ENCODE data around the gene LHCGR. TPM values are rescaled to one million over a fixed set of nuclear protein-coding genes. Genes with fewer than 3 reads are reported as not detected.

LHCGR gene
- total RNA-seq, 1 donor: not detected

DNA sequence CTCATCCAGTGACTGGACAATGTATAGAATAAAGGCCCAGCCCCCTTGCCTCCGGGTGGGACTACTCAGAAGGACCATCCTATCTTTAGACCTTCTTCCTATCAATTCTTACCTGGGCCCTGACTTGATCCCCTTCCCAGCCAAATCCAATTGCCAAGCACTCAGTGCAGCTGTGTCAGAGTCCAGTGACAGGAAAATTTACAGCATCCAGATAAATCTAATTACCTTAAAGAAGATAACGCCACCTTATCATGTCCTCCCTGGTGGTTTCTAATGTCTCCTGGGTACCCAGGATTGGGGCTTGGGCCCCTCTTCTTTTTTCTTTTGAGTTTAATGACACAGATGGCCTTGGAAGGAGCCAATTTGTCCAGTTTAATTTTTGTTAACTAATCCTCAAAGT, 19.3 kb downstream of the LHCGR start:
- Histone ChIP-seq H3K4me1 (ENCODE audit: insufficient read depth, low read length) (no peaks in the 10 kb centered on the region), H3K79me2 (ENCODE audit: insufficient read depth, low read length) (no peaks in the 10 kb centered on the region), H3K27me3 (ENCODE audit: insufficient read depth, low read length) (peaks cover 10% of the 10 kb centered on the region), H4K20me1 (ENCODE audit: insufficient read depth, low read length) (no peaks in the 10 kb centered on the region), H3K4me2 (ENCODE audit: insufficient read depth, low read length) (no peak overlapping the region), H3K4me3 (ENCODE audit: insufficient read depth, low read length) (no peak overlapping the region), H2AFZ (ENCODE audit: low read length) (no peak overlapping the region), H3K36me3 (ENCODE audit: insufficient read depth, low read length) (no peaks in the 10 kb centered on the region), H3K27ac (ENCODE audit: low read depth, low read length) (no peak overlapping the region), H3K9me3 (ENCODE audit: low read depth, low read length) (no peaks in the 10 kb centered on the region)
- TF ChIP-seq, protein P1, sequence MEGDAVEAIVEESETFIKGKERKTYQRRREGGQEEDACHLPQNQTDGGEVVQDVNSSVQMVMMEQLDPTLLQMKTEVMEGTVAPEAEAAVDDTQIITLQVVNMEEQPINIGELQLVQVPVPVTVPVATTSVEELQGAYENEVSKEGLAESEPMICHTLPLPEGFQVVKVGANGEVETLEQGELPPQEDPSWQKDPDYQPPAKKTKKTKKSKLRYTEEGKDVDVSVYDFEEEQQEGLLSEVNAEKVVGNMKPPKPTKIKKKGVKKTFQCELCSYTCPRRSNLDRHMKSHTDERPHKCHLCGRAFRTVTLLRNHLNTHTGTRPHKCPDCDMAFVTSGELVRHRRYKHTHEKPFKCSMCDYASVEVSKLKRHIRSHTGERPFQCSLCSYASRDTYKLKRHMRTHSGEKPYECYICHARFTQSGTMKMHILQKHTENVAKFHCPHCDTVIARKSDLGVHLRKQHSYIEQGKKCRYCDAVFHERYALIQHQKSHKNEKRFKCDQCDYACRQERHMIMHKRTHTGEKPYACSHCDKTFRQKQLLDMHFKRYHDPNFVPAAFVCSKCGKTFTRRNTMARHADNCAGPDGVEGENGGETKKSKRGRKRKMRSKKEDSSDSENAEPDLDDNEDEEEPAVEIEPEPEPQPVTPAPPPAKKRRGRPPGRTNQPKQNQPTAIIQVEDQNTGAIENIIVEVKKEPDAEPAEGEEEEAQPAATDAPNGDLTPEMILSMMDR (IDR thresholded peaks at IDR 0.05; ENCODE audit: extremely low read depth, low read depth, low read length): no peak
- DNase-seq (ENCODE audit: insufficient read length, low spot score, missing footprints): no peak

DNA sequence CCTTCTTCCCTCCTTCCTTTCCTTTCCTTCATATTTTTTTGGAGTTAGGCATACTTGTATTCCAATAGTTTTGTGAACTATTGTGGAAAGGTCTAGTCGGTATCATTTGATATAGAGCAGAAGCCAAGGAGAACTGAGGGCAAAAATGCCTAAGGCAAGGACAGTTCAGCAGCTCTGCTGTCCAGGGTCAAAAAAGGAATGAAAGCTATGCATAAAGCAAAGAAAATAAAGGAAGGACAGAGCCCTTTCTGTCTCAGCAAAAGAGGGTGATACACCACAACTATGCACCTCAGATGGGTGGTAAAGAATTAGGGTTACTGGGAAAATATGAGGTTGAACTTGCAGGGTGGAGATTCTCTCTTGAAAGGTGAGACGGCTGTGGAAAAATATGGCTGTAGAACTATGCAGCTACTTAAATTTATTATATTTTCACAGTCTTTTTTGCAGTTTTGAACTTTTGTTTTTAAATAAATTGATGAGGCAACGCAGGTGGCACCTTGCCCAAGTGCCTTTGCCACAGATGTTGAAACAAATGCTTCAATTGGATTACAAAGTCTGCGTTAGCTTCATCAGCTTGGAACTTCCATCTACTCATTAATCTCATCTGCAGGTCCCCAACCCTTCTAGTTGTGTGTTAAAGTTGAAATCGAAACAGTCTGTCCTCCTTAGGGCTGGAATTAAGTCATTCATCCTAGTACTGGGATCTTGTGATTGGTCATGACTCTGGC, 20.8 kb downstream of the LHCGR start:
- Histone ChIP-seq H2AFZ (ENCODE audit: low read length) (no peak overlapping the region), H3K27me3 (ENCODE audit: insufficient read depth, low read length) (peaks cover 10% of the 10 kb centered on the region), H3K36me3 (ENCODE audit: insufficient read depth, low read length) (no peaks in the 10 kb centered on the region), H3K9me3 (ENCODE audit: low read depth, low read length) (no peaks in the 10 kb centered on the region), H3K4me1 (ENCODE audit: insufficient read depth, low read length) (no peaks in the 10 kb centered on the region), H3K79me2 (ENCODE audit: insufficient read depth, low read length) (no peaks in the 10 kb centered on the region), H4K20me1 (ENCODE audit: insufficient read depth, low read length) (no peaks in the 10 kb centered on the region), H3K4me3 (ENCODE audit: insufficient read depth, low read length) (no peak overlapping the region), H3K27ac (ENCODE audit: low read depth, low read length) (no peak overlapping the region), H3K4me2 (ENCODE audit: insufficient read depth, low read length) (no peak overlapping the region)
- TF ChIP-seq, protein P1 (IDR thresholded peaks at IDR 0.05; ENCODE audit: extremely low read depth, low read depth, low read length): no peak
- no peak for DNase-seq (ENCODE audit: insufficient read length, low spot score, missing footprints)

DNA sequence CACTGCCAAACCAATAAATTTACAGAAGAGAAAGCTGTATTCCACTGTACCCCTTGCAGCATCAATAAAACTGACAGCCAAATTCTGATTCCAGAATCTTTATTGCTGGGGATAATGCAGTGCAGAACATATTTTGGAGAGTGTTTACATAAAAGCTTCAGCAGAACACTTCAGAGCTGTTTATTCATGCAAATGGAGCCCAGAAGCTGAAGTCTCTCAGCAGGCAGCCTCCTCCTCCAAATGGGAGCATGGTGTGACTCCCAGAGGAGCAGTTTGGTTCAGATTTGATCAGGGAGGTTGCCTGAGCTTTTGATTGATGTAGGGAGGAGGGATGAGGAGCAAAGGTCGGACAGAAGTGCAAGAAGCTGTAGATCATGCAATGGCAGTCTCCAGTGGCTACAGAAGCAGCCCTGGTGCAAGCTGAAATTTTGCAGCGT, 22.4 kb downstream of the LHCGR start:
- Histone ChIP-seq H3K27me3 (ENCODE audit: insufficient read depth, low read length) (peaks cover 10% of the 10 kb centered on the region), H3K27ac (ENCODE audit: low read depth, low read length) (no peak overlapping the region), H4K20me1 (ENCODE audit: insufficient read depth, low read length) (no peaks in the 10 kb centered on the region), H3K36me3 (ENCODE audit: insufficient read depth, low read length) (no peaks in the 10 kb centered on the region), H3K4me2 (ENCODE audit: insufficient read depth, low read length) (no peak overlapping the region), H3K4me3 (ENCODE audit: insufficient read depth, low read length) (no peak overlapping the region), H3K79me2 (ENCODE audit: insufficient read depth, low read length) (no peaks in the 10 kb centered on the region), H3K4me1 (ENCODE audit: insufficient read depth, low read length) (no peaks in the 10 kb centered on the region), H2AFZ (ENCODE audit: low read length) (no peak overlapping the region), H3K9me3 (ENCODE audit: low read depth, low read length) (no peaks in the 10 kb centered on the region)
- TF ChIP-seq, protein P1 (IDR thresholded peaks at IDR 0.05; ENCODE audit: extremely low read depth, low read depth, low read length): no peak
- no peak for DNase-seq (ENCODE audit: insufficient read length, low spot score, missing footprints)

DNA sequence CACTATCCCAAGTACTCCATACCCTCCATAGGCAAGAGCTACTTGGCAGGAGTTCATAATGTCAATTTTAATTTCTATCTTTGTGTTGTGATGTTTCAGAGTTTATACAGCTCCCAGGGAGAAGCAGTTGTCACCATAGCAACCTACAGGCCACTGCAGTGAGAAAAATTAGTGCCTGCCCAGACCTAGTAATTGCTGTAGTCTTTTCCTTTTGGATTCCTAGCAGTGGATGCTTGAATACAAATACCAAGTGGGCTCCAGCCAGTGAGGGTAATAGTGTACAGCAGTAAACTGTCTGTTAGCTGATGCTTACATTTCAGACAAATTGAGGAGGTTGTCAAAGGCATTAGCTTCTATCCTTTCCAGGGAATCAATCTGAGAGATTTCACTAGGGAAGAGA, 26.7 kb downstream of the LHCGR start:
- peaks cover 10% of the 10 kb centered on the region for H3K27me3 ChIP-seq (ENCODE audit: insufficient read depth, low read length)
- no peaks in the 10 kb centered on the region for H3K4me1 ChIP-seq (ENCODE audit: insufficient read depth, low read length)
- no peak overlapping the region for H3K4me3 ChIP-seq (ENCODE audit: insufficient read depth, low read length)
- no peak overlapping the region for H3K27ac ChIP-seq (ENCODE audit: low read depth, low read length)
- H3K9me3 ChIP-seq (ENCODE audit: low read depth, low read length): no peaks in the 10 kb centered on the region
- H3K79me2 ChIP-seq (ENCODE audit: insufficient read depth, low read length): no peaks in the 10 kb centered on the region
- H4K20me1 ChIP-seq (ENCODE audit: insufficient read depth, low read length): no peaks in the 10 kb centered on the region
- no peak overlapping the region for H2AFZ ChIP-seq (ENCODE audit: low read length)
- H3K36me3 ChIP-seq (ENCODE audit: insufficient read depth, low read length): no peaks in the 10 kb centered on the region
- H3K4me2 ChIP-seq (ENCODE audit: insufficient read depth, low read length): no peak overlapping the region
- TF ChIP-seq, protein P1 (IDR thresholded peaks at IDR 0.05; ENCODE audit: extremely low read depth, low read depth, low read length): no peak
- DNase-seq (ENCODE audit: insufficient read length, low spot score, missing footprints): no peak

All from osteoblast (primary cell).